Mesenchymal stem cell (in vitro differentiated cells and primary cell): ENCODE results near the gene SLC9A2.

ENCODE experiments used
- DNase-seq: peaks from one replicate; pipeline ENCODE4 v3.0.0-alpha.2; 2013
- H2AFZ ChIP-seq: one replicate; pipeline ENCODE4 v1.6.1; 2013; ENCODE audit warnings: low read depth, mild to moderate bottlenecking, control low read depth, inconsistent platforms, low read length, moderate library complexity
- H2AK5ac ChIP-seq: 2 replicates; pipeline ENCODE4 v1.6.1; 2013; ENCODE audit warnings: low read length, moderate library complexity, mild to moderate bottlenecking, inconsistent platforms; ENCODE audit not compliant: severe bottlenecking
- H2BK120ac ChIP-seq: one replicate; pipeline ENCODE4 v1.6.1; 2013; ENCODE audit warnings: low read depth, mild to moderate bottlenecking, inconsistent platforms, low read length, moderate library complexity
- H2BK12ac ChIP-seq, 2 experiments: one replicate each; pipeline ENCODE4 v1.6.1; 2013; ENCODE audit warnings: inconsistent platforms in 2 of 2, low read length in 2 of 2, mild to moderate bottlenecking in 2 of 2, moderate library complexity in 2 of 2, control low read depth in 1 of 2
- H2BK15ac ChIP-seq: one replicate; pipeline ENCODE4 v1.6.1; 2013; ENCODE audit warnings: mild to moderate bottlenecking, low read depth, inconsistent platforms; ENCODE audit not compliant: poor library complexity, severe bottlenecking
- H2BK5ac ChIP-seq: 2 replicates; pipeline ENCODE4 v1.6.1; 2013; ENCODE audit warnings: low read depth, mild to moderate bottlenecking, low read length, control low read depth, inconsistent platforms; ENCODE audit not compliant: poor library complexity, severe bottlenecking
- H3K14ac ChIP-seq, 2 experiments: one replicate each; pipeline ENCODE4 v1.6.1; 2013; ENCODE audit warnings: inconsistent platforms in 2 of 2, low read length in 2 of 2, control low read depth in 1 of 2, mild to moderate bottlenecking in 1 of 2, moderate library complexity in 1 of 2
- H3K18ac ChIP-seq, 2 experiments: one replicate each; pipeline ENCODE4 v1.6.1; 2013; ENCODE audit warnings: inconsistent platforms in 2 of 2, low read length in 2 of 2, control low read depth in 1 of 2, low read depth in 1 of 2, mild to moderate bottlenecking in 1 of 2
- H3K23ac ChIP-seq, 2 experiments: one replicate each; pipeline ENCODE4 v1.6.1; 2013; ENCODE audit warnings: inconsistent platforms in 2 of 2, low read length in 2 of 2, mild to moderate bottlenecking in 2 of 2, moderate library complexity in 2 of 2, control low read depth in 1 of 2
- H3K27ac ChIP-seq: 2 replicates; pipeline ENCODE4 v1.5.1; 2013; ENCODE audit warnings: mild to moderate bottlenecking, moderate library complexity, low read length, control low read depth, inconsistent platforms; ENCODE audit not compliant: poor library complexity, severe bottlenecking
- H3K27me3 ChIP-seq, 2 experiments: 2 replicates each; pipeline versions ENCODE4 v1.6.1 to v1.7.0; 2013; ENCODE audit warnings: low read length in 2 of 2, mild to moderate bottlenecking in 2 of 2, moderate library complexity in 2 of 2, control low read depth in 1 of 2, inconsistent platforms in 1 of 2; ENCODE audit not compliant: control insufficient read depth in 1 of 2, insufficient read depth in 1 of 2
- H3K36me3 ChIP-seq, 2 experiments: 2 replicates each; pipeline versions ENCODE4 v1.6.1 to v1.7.0; 2013; ENCODE audit warnings: low read length in 2 of 2, control low read depth in 1 of 2, inconsistent platforms in 1 of 2, low read depth in 1 of 2, mild to moderate bottlenecking in 1 of 2; ENCODE audit not compliant: insufficient read depth in 2 of 2, control insufficient read depth in 1 of 2
- H3K4ac ChIP-seq, 2 experiments: one replicate each; pipeline ENCODE4 v1.6.1; 2013; ENCODE audit warnings: inconsistent platforms in 2 of 2, low read length in 2 of 2, mild to moderate bottlenecking in 2 of 2, moderate library complexity in 2 of 2, control low read depth in 1 of 2, low read depth in 1 of 2
- H3K4me1 ChIP-seq: 2 replicates; pipeline ENCODE4 v1.6.1; 2013; ENCODE audit warnings: low read depth, low read length, control low read depth; ENCODE audit not compliant: control insufficient read depth, insufficient read depth
- H3K4me2 ChIP-seq: 2 replicates; pipeline ENCODE4 v1.6.1; 2013; ENCODE audit warnings: low read length, mild to moderate bottlenecking, inconsistent platforms; ENCODE audit not compliant: poor library complexity, severe bottlenecking
- H3K4me3 ChIP-seq, 2 experiments: 2 replicates each; pipeline versions ENCODE4 v1.5.1 to v1.7.0; 2013; ENCODE audit warnings: low read length in 2 of 2, mild to moderate bottlenecking in 2 of 2, control low read depth in 1 of 2, low read depth in 1 of 2; ENCODE audit not compliant: insufficient read depth in 1 of 2
- H3K79me1 ChIP-seq: replicated peaks from 2 replicates; pipeline ENCODE4 v1.6.1; 2013; ENCODE audit warnings: mild to moderate bottlenecking, control low read depth, low read length, inconsistent platforms; ENCODE audit not compliant: poor library complexity, severe bottlenecking
- H3K9ac ChIP-seq: 2 replicates; pipeline ENCODE4 v1.7.0; 2013; ENCODE audit warnings: mild to moderate bottlenecking, low read length, moderate library complexity
- H3K9me3 ChIP-seq: 2 replicates; pipeline ENCODE4 v1.7.0; 2013; ENCODE audit warnings: mild to moderate bottlenecking, low read length; ENCODE audit not compliant: control insufficient read depth
- H4K8ac ChIP-seq: one replicate; pipeline ENCODE4 v1.6.1; 2013; ENCODE audit warnings: inconsistent platforms, mild to moderate bottlenecking, low read length, moderate library complexity
- H4K91ac ChIP-seq: one replicate; pipeline ENCODE4 v1.6.1; 2013; ENCODE audit warnings: mild to moderate bottlenecking, low read length, inconsistent platforms
- WGBS: methylation state at CpG from one replicate; pipeline ENCODE4 v1.1.7; 2013; ENCODE audit warnings: mixed read lengths; 5-methylcytosine and 5-hydroxymethylcytosine counted together

The SLC9A2 gene

DNA sequence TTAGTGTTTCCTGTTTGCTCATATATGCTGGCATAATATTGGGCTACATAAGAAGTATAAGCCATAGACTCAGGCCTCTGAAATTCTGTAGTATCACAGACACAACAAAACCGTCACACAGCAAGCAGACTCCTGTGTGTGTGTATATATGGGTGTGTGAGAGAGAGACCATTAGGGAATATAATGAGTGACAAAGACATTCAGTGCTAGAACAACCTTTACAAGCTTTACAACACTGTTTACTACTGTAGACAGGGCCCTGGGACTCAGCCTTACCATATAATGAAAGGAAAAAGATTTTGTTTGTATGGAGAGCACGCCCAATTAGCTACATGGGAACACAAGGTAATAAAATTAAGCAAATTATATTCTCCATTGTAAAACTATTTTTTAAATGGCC lies 77.1 kb downstream of the SLC9A2 start:
- Histone ChIP-seq H3K14ac (no peak overlapping the region), H2BK5ac (no peak overlapping the region), H2BK15ac (no peak overlapping the region), H3K23ac (no peak overlapping the region), H4K91ac (no peak overlapping the region), H3K79me1 (no peaks in the 10 kb centered on the region), H3K4me2 (no peak overlapping the region), H3K4me1 (no peaks in the 10 kb centered on the region), H2BK12ac (no peak overlapping the region), H3K9me3 (no peaks in the 10 kb centered on the region), H3K27ac (no peak overlapping the region), H3K4ac (no peak overlapping the region), H3K18ac (no peak overlapping the region), H3K4me3 (no peak overlapping the region), H2AFZ (no peak overlapping the region), H2AK5ac (no peak overlapping the region), H2BK120ac (no peak overlapping the region), H3K9ac (no peak overlapping the region), H3K27me3 (no peaks in the 10 kb centered on the region), H3K36me3 (no peaks in the 10 kb centered on the region), H4K8ac (no peak overlapping the region)
- no CpG with 5 or more reads among the region's 2 CpGs for WGBS
- no peak for DNase-seq

DNA sequence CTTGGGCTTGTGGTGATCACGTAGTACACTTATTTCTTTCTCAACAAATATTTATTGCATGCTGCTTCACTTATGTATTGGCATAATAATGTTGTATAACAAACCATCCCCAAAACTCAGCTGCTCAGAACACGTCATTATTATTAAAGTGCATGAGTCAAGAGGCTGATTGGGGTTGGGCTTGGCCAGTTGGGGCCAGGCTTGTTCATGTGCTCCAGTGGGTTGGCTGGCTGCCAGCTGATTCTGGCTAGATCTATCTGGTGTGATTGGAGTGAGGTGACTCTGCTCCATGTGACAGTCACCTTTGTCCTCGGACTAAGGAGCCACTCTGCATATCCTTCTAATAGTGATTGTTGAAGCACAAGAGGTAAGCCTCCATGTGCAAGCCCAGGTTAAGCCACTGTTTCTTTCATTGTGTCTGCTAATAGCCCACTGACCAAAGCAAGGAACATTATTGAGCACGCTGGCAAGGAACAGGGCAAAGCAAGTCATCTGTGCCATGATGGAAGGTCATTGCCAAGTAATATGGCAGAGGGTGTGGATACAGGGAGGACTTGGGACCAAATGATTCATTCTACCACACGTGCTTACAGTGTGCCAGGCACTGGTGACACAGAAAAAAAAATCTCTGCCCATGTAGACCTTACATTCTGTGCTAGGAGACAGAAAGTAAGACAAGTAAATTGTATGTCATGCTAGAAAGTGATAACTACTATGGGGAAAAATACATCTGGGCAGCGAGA lies 79.2 kb downstream of the SLC9A2 start:
- Histone ChIP-seq H3K14ac (no peak overlapping the region), H2BK15ac (no peak overlapping the region), H2BK120ac (no peak overlapping the region), H3K4me3 (no peak overlapping the region), H2BK12ac (no peak overlapping the region), H3K27ac (no peak overlapping the region), H3K4ac (no peak overlapping the region), H3K9ac (no peak overlapping the region), H3K36me3 (no peaks in the 10 kb centered on the region), H2AFZ (no peak overlapping the region), H3K4me2 (no peak overlapping the region), H3K79me1 (no peaks in the 10 kb centered on the region), H3K27me3 (peaks cover 0 to 7% of the 10 kb centered on the region in 2 experiments), H3K23ac (no peak overlapping the region), H4K8ac (no peak overlapping the region), H3K9me3 (no peaks in the 10 kb centered on the region), H3K18ac (no peak overlapping the region), H4K91ac (no peak overlapping the region), H3K4me1 (no peaks in the 10 kb centered on the region), H2AK5ac (no peak overlapping the region), H2BK5ac (no peak overlapping the region)
- WGBS: 71% methylated on average over 4 of the region's 6 CpGs
- no peak for DNase-seq

DNA sequence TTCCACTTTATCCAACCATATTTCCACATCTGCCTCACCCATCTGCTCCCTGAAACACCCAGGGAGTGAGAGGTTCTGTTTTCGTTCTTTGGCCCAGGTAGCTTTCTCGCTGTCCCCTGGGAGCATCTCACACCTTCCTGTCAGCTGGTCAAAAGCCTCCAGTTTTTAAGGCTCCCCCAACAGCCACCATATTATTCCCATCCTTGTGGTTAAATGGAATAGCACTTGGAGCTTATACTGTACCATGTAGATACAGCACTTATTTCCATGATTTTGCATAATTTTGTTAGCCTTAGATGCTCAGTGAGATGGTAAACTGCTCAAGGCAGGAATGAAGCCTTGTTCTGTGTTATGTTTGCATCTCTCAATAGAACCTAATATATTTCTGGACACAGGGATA lies 84.0 kb downstream of the SLC9A2 start:
- Histone ChIP-seq H3K9me3 (no peaks in the 10 kb centered on the region), H2BK12ac (no peak overlapping the region), H3K9ac (no peak overlapping the region), H4K91ac (no peak overlapping the region), H2BK5ac (no peak overlapping the region), H3K79me1 (no peaks in the 10 kb centered on the region), H3K4me1 (no peaks in the 10 kb centered on the region), H3K27ac (no peak overlapping the region), H2BK15ac (no peak overlapping the region), H2BK120ac (no peak overlapping the region), H2AK5ac (no peak overlapping the region), H3K4me3 (no peak overlapping the region), H3K27me3 (peaks cover 0 to 12% of the 10 kb centered on the region in 2 experiments), H3K4me2 (no peak overlapping the region), H4K8ac (no peak overlapping the region), H3K14ac (no peak overlapping the region), H3K4ac (no peak overlapping the region), H3K18ac (no peak overlapping the region), H3K36me3 (no peaks in the 10 kb centered on the region), H2AFZ (no peak overlapping the region), H3K23ac (no peak overlapping the region)
- DNase-seq: no peak
- 97% methylated on average over 2 of the region's 2 CpGs for whole genome bisulfite sequencing

DNA sequence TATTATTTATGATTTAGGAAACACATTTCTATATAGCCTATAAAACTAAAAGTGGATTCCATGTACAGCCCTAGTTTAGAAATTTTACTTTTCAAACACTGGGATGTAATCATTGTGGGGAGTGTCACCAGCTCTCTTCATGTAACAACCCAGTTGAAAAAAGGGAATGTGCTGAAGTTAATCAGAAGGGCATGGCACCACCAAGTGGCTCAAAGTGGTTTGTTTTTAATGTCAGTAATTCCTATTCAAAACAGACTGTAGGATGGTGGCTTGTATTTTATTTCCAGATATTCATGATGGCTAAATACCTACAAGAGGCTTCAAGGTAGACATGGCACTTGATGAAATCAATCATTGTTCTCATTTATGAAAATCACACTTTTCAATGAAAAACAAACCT lies 84.4 kb downstream of the SLC9A2 start:
- H2BK15ac ChIP-seq: no peak overlapping the region
- H2AK5ac ChIP-seq: no peak overlapping the region
- H3K18ac ChIP-seq: no peak overlapping the region
- no peak overlapping the region for H4K8ac ChIP-seq
- H3K4ac ChIP-seq: no peak overlapping the region
- H3K23ac ChIP-seq: no peak overlapping the region
- H2AFZ ChIP-seq: no peak overlapping the region
- no peak overlapping the region for H3K27ac ChIP-seq
- H3K79me1 ChIP-seq: no peaks in the 10 kb centered on the region
- H3K9ac ChIP-seq: no peak overlapping the region
- no peak overlapping the region for H2BK120ac ChIP-seq
- H3K4me3 ChIP-seq: no peak overlapping the region
- DNase-seq: peak; percentile 10
- no peak overlapping the region for H2BK12ac ChIP-seq
- peaks cover 0 to 12% of the 10 kb centered on the region in 2 experiments for H3K27me3 ChIP-seq
- H3K9me3 ChIP-seq: no peaks in the 10 kb centered on the region
- H3K14ac ChIP-seq: no peak overlapping the region
- H2BK5ac ChIP-seq: no peak overlapping the region
- no peak overlapping the region for H3K4me2 ChIP-seq
- no peak overlapping the region for H4K91ac ChIP-seq
- H3K4me1 ChIP-seq: no peaks in the 10 kb centered on the region
- no peaks in the 10 kb centered on the region for H3K36me3 ChIP-seq
